GM21786 (cell line): ENCODE data around the gene CC2D1B.
A peak's percentile ranks its signal among the peaks of the same experiment; 100 is the strongest.
"Not testable (repeated sequence)": the region's sequence is repeated elsewhere in the genome, so short reads cannot be mapped to it uniquely, and the experiment has no call there.

Experiments used
- ATAC-seq: cut with Tn5 transposase; IDR thresholded peaks from one replicate; pipeline ENCODE4 v1.9.1; 2021; ENCODE audit not compliant: unreplicated experiment

Gene CC2D1B, protein sequence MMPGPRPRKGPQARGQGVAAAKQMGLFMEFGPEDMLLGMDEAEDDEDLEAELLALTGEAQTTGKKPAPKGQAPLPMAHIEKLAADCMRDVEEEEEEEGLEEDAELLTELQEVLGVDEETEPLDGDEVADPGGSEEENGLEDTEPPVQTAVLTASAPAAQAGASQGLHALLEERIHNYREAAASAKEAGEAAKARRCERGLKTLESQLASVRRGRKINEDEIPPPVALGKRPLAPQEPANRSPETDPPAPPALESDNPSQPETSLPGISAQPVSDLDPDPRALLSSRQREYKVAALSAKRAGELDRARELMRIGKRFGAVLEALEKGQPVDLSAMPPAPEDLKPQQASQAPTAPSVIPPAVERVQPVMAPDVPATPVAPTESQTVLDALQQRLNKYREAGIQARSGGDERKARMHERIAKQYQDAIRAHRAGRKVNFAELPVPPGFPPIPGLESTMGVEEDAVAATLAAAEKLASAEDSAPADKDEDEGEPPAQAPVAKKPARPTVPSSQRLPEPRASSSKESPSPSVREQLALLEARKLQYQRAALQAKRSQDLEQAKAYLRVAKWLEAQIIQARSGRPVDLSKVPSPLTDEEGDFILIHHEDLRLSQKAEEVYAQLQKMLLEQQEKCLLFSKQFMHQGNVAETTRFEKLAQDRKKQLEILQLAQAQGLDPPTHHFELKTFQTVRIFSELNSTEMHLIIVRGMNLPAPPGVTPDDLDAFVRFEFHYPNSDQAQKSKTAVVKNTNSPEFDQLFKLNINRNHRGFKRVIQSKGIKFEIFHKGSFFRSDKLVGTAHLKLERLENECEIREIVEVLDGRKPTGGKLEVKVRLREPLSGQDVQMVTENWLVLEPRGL

DNA sequence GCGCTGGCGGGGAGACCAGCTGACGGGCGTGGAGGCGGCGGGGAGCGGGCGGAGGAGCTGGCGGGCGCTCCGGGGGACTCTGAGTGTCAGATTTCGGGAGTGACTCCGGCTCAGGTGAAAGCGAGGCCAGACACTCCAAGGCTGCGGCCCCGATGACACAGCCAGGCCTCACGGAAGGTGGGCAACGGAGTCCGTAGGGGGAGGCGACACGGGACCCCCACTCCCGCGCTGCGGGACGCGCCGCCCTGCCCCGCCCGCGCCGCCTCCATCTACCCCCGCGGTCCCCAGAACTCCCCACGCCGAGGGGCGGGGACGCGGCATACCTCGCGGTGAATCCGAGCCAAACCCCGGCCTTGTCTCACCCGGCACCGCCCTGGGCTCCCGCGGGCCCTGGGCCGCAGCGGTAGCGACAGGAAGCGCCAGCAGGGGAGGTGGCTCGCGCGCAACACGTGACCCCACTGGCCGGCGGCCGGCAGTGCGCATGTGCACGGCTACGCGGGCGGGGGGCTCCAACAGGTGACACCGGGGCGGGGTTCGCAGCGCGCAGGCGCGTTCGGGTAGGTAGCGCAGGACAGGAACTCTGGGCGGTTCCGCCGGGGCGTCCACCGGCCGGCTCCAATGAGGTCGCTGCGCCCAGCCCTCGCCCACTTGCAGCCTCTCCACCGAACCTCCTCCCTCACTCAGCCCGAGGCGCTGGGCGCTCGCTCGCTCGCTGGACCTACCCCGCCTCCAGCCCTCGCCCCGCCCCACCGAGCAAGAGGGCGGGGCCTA is at the start of gene CC2D1B:
Gene CC2D1B, minus strand, starts transcription at position 460 of the 771 bp plus-strand sequence. CDS start 1,585 bp downstream, outside the sequence.
- ATAC-seq = peak; percentile 92

DNA sequence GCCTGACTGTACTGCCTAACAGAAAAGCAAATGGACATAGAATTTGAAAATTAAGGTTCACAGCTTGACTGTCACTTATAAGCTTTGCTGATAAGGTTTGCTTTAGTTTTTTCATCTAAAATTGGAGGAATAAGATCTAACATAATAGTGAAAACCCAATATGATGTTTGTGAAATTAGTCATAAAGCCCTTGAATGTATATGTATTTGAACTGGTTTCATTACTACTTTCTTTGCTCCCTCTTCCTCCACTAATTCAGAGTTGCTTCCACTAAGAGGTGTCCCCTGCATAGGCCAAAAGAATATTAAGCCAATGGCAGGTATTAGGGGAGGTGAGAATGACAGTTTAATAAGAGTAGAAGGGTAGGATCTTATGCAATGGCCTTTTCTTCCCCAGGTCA is 48.9 kb upstream of the CC2D1B start:
- no peak for ATAC-seq

DNA sequence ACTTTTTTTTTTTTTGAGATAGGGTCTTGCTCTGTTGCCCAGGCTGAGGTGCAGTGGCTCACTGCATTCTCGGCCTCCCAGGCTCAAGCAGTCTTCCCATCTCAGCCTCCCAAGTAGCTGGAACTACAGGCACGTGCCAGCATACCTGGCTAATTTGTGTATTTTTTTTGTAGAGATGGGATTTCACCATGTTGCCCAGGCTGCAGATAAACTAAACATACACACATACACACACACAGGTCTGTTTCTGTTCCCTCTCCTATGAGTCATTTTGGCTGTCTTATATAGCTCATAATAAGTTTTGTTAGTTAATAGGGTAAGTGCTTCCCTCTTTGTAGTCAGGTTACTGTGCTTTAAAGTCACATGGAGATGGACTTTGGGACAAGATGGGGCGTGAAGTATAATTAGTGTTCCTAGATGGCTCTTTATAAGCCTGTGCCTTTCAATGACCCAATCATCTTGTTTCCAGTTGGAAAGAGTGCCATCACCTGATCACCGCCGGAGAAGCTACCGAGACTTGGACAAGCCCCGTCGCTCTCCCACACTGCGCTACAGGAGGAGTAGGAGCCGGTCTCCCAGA is 47.5 kb upstream of the CC2D1B start:
- no peak for ATAC-seq

DNA sequence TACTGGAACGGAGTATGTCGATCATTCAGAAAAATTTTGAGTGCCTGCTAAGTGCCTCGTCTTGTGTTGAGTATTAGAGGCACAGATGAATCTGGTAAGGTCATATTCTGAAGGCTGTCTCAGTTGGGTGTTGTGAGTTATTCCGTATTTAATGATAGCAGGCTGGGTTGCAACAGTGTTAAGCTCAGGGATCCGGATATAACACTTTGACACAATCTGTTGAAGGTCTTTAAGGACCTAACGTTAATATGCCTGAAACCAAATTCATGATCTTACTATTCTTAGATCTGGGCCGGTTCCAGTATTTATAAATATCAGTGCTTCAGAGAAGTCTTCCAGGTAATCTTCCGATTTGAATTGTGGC is 39.0 kb upstream of the CC2D1B start:
- ATAC-seq = no peak

DNA sequence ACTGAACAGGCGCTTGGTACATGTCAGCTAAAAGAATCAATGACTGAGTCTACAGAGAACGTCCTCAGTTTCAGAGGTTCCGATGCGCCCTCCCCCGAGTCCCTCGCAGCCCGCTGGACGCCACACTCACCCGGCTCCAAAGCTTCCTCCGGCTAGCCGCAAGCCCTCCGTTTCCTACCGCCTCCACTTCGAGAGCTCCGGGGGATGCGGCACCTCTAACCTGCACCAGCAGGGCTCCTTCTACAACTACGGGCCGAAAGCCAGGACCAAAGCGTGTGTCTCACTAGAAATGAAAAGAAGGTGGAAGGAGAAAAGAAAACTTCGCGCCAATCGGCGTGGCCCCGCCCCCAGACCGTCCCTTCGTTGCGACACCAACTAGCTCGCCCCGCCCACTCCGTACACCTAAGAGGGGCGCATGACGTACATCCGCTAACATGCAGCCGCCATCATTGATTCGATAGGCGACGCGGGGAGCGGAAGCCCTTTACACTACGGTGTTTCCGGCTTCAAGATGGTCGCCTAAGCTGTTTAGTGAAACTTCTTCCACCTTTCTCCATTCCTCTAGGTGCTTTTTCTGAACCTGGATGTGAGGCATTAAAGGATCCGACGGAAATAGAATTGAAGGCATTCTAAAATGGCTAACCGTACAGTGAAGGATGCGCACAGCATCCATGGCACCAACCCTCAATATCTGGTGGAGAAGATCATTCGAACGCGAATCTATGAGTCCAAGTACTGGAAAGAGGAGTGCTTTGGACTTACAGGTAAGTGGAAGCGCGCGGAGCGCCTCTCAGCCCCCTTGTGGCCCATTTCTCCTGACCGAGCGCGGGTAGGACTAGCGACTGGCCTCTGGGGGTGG is 38.3 kb upstream of the CC2D1B start, which contains the start of the genes ORC1 and PRPF38A:
Gene ORC1, minus strand, starts transcription at position 308 of the 859 bp plus-strand sequence. CDS start 2,200 bp downstream, outside the sequence.
Gene PRPF38A, plus strand, starts transcription at position 487 of the 859 bp plus-strand sequence. Its CDS starts 148 bp downstream, at position 635.
- ATAC-seq = peak; percentile 94

DNA sequence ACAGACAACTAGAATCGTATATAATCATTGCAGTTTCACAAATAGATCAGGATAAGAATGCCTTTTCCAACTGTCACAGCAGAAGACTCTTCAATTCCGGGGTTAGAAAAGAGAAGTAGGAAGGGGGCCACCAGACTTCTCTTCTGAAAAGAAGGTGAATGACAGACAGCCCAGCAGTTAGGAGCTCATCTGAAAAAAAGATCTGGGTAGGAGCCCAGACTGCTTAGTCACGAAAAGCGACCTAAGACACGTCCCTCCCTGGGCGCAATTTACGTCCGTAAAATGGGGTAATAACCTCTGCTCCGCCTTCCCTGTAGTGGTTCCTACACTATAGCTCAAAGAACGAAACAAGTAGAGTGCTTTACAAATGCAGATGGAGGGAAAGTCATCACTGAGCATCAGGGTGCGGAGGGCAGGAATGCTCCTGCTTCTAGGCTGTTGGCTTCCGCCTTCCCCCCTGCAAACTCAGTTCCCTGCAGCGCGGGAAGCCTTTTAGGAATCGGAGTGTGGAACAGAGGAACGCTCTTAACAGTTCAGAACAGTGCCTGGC is 37.6 kb upstream of the CC2D1B start:
- ATAC-seq = peak; percentile 33

DNA sequence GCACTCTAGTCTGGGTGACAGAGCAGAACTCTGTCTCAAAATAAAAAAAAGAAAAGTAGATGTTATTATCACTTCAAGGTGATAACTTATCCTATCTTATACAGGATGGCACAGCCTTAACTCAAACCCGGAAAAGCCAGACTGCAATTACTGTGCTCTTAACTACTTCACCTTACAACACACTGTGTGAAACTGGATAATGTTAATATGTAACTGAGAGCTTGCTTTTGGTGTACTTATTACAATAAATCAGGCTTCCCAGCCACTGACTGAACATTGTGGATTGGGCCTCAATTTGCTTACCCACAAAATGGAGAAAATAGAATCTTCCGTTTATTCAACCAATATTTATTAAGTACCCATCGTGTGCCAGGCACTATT is 36.8 kb upstream of the CC2D1B start:
- ATAC-seq = no peak

DNA sequence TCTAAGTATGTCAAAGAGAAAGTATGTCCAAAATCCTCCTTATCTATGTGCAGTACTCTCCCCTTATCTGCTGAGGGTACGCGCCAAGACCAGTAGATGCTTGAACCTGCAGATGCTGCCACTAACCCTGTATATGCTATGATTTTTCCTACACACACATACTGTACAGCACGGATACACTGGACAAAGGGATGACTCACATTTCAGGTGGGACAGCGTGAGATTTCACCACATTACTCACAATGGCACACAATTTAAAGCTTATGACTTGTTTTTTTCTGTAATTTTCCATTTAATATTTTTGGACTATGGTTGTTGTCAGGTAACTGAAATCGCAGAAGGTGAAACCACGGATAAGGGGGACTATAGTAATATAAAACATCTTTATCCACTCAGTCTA is 34.1 kb upstream of the CC2D1B start:
- ATAC-seq = no peak

DNA sequence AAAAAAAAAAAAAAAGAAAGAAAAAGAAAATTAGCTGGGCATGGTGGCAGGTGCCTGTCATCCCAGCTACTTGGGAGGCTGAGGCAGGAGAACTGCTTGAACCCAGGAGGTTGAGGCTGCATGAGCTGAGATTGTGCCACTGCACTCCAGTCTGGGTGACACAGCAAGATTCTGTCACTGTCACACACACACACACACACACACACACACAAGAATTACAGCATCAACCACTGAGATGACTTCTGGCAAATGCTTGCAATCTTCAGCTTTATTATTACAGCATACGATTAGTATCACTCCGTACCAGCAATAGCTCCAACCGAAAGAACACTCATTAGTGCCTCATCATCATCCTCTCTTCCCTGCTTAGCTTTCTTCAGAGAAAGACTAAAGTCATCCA is 33.6 kb upstream of the CC2D1B start:
- ATAC-seq = no peak

DNA sequence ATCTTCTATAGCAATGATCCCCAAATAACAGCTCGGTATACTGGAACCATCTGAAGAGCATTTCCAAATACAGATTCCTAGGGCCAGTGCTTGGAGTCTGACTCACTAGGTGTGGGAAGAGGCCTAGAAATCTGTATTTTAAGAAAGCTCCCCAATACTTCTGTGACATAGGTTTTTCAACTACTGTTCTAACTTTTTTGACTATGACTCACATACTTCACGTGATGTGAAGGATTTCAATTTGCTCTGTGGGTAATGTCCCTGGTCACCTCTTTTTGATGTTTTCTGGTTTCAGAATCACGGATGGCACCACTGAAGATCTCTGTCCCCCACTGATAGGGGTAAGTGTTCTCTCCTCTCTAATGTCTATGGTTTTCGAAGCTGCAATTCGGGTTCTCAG is 27.2 kb upstream of the CC2D1B start:
- ATAC-seq = no peak

DNA sequence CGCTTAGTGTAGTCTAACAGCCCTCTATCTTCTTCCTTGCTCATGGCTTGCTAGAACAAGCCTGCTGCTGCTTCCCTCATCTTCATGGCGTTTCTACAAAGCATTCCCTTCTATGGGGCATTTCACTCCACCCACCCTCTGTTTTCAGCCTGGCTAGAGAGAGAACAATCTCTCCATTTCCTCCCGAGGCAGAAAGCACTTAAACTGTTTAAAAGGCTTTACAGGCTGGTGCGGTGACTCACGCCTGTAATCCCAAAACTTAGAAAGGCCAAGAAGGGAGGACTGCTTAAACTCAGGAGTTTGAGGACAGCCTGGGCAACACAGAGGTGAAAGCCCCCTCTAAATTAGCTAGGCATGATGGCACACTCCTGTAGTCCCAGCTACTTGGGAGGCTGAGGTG is 20.5 kb upstream of the CC2D1B start:
- ATAC-seq = no peak

DNA sequence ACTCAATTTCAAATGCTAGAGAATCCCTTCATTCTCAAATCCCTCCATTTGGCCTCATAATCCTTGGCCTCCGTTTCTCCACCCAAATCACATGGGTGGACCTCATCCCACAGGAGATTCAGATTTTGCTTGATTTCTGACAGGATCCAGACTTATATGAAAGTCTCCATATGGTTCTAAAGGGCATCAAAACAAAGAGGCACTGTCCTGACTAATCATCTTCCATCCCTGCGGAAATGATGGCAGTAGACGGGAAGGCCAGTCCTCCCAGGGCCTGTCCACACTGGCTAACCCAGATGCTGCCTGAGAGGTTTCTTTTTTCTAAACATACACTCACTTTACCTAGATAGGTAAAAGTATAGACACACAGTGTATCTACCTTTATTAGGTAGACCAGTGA is 19.4 kb upstream of the CC2D1B start:
- no peak for ATAC-seq

DNA sequence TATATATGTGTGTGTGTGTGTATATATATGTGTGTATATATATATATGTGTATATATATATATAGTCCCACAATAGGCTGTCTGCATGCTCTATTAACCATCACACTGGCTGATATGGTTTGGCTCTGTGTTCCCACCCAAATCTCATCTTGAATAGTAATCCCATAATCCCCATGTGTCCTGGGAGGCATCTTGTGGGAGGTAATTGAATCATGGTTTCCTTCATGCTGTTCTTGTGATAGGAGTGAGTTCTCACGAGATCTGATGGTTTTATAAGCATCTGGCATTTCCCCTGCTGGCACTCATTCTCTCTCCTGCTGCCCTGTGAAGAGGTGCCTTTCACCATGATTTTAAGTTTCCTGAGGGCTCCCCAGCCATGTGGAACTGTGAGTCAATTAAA is 3.8 kb upstream of the CC2D1B start:
- not testable (repeated sequence) for ATAC-seq

DNA sequence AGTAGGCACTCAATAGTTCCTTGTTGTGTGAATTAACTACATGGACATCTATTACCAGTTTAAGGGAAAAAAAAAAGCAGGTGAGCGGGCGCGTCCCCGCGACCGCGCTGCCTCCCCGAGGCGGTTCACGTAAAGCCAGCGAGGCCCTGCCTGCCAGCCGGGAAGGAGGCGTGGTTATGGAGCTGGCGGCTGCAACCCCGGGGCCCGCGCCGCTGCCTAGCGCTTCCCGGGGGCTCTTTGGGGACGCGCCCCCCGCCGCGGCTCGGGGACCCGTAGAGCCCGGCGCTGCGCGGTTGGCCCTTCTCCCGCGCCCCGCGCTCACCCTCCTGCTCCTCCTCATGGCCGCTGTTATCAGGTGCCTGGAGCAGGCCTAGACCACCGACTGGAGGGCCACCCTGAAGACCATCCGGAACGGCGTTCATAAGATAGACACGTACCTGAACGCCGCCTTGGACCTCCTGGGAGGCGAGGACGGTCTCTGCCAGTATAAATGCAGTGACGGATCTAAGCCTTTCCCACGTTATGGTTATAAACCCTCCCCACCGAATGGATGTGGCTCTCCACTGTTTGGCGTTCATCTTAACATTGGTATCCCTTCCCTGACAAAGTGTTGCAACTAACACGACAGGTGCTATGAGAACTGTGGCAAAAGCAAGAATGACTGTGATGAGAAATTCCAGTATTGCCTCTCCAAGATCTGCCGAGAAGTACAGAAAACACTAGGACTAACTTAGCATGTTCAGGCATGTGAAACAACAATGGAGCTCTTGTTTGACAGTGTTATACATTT is 2.6 kb upstream of the CC2D1B start:
- no peak for ATAC-seq

DNA sequence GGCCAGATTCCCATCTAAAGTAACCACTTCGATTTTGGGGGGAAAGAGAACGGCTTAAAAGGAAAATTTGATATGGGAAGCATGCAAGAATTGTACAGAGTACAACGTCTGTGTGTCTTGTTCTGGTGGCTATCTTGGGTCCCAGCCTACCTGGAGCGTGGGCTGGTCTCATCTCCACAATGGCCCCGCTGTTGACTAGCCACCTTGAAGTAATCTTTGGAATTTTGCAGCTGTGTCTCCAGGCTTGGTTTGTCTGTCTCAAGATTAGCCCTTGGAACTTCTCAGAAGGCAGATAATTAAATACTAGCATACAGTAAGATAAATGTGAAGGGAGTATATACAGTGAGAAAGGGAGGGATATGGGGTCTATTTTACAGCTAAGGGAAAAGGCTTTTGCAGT is 1.3 kb upstream of the CC2D1B start:
- no peak for ATAC-seq

DNA sequence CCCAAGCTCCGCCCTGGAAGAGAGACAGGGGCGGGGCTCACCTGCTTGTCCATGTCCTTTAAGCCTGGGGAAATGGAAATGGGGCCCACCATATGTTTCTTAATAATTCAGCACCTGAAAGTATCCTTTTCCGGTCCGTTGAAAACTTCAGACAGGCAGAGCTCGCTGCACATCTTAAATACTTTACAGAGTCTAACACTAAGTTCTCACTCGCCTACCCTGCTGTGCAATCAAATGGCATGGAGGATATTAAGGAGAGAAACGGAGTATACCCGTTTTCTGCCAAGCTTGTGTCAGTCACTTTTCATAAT is 467 bp upstream of the CC2D1B start:
- no peak for ATAC-seq

DNA sequence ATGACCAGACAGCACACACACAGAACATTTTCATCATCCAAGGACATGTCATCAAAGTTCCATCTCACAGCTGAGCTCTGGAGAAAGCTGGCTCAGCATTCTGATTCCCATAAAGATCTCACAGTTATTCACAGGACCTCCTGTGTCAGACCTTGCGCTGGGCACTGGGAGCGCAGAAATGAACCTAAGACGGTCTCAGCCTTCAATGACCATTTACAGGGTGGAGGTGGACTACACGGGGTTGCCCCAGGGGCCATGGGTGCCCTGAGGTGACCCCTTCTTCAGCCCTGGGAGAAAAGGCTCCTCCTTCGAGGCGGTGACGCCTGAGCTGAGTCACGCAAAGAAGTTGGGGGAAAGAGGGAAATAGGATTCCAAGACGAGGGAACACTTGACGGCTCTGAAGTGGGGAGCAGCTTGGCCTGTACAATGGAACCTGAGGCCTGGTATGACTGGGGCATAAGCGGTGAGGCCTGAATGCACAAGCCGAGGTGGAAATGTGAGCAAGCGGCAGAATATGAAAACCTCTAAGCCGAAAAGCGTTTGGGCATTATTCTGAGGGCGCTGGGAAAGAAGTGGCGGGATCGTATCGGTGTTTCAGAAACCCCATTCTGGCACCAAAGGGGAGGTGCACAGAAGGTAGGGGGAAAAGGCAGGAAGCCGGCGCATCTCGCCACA is 797 bp downstream of the CC2D1B start:
- no peak for ATAC-seq

DNA sequence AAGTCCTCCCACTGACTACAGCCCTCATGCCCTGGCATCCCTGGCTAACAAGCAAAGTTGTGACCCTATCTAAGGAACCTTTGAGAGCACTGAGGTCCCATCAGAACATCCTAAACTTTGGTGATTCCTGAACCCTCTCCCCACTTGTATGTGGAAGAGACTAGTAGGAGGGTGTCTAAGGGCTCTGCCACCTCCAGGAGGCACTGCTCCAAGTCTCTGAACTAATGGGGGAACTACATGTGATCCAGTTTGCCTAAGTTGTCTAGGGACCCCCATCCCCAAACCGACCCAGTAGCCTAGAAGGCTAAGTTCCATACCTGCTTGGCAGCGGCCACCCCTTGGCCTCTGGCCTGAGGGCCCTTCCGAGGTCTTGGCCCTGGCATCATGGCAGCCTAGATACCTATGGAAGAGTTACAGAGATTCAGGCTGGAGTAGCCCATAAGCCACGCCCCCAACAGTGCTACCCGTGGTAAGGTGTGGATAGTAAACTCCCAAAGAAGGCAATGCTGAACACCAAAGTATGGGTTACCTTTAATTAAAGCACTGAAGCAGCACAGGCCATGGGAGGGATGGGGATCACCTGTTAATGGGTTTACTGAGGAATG is 1.7 kb downstream of the CC2D1B start:
- ATAC-seq = no peak
